Activated naive CD8-positive, alpha-beta T cell treated with anti-CD3 and anti-CD28 coated beads, Interleukin-2, amount 50 U/mL, for 24 hours (primary cell): ENCODE data around the gene TMEM232.
"Not testable (repeated sequence)": the region's sequence is repeated elsewhere in the genome, so short reads cannot be mapped to it uniquely, and the experiment has no call there.

Experiments used
- ATAC-seq: fragments of 150-1000 bp; cut with Tn5 transposase; one replicate; pipeline ENCODE4 v1.10.0; 2021
- DNase-seq: peaks from one replicate; pipeline ENCODE4 v3.0.0; 2021
- H3K27ac Mint-ChIP-seq: one replicate; pipeline ENCODE4 v1.8.0; 2021; ENCODE audit warnings: mild to moderate bottlenecking, mixed read lengths
- H3K27me3 Mint-ChIP-seq: one replicate; pipeline ENCODE4 v1.8.0; 2021; ENCODE audit warnings: mixed read lengths
- H3K36me3 Mint-ChIP-seq: one replicate; pipeline ENCODE4 v1.8.0; 2021; ENCODE audit warnings: low read depth, mixed read lengths
- H3K4me1 Mint-ChIP-seq: one replicate; pipeline ENCODE4 v1.8.0; 2021; ENCODE audit warnings: mixed read lengths
- H3K4me3 Mint-ChIP-seq: one replicate; pipeline ENCODE4 v1.8.0; 2021; ENCODE audit warnings: mild to moderate bottlenecking, moderate library complexity, mixed read lengths
- H3K9me3 Mint-ChIP-seq: one replicate; pipeline ENCODE4 v1.8.0; 2021; ENCODE audit warnings: mixed read lengths

Gene TMEM232

GRCh38 chr5:110735556-110735955 lies 9.1 kb upstream of the TMEM232 start:
- H3K9me3 Mint-ChIP-seq, result no peaks in the 10 kb centered on the region
- H3K4me3 Mint-ChIP-seq, result no peak overlapping the region
- DNase-seq, result no peak
- H3K27me3 Mint-ChIP-seq, result peaks cover 9% of the 10 kb centered on the region
- H3K36me3 Mint-ChIP-seq, result no peaks in the 10 kb centered on the region
- H3K27ac Mint-ChIP-seq, result no peak overlapping the region
- no peak for ATAC-seq
- peaks cover 19% of the 10 kb centered on the region for H3K4me1 Mint-ChIP-seq

GRCh38 chr5:110734101-110734500 lies 7.6 kb upstream of the TMEM232 start:
- no peaks in the 10 kb centered on the region for H3K36me3 Mint-ChIP-seq
- no peak overlapping the region for H3K4me3 Mint-ChIP-seq
- ATAC-seq (no peak), DNase-seq (no peak)
- H3K27ac Mint-ChIP-seq, result no peak overlapping the region
- H3K9me3 Mint-ChIP-seq, result no peaks in the 10 kb centered on the region
- H3K4me1 Mint-ChIP-seq, result peaks cover 11% of the 10 kb centered on the region
- peaks cover 11% of the 10 kb centered on the region for H3K27me3 Mint-ChIP-seq

- not testable (repeated sequence) for H3K4me1 Mint-ChIP-seq, H3K9me3 Mint-ChIP-seq, DNase-seq, H3K4me3 Mint-ChIP-seq, ATAC-seq, H3K27ac Mint-ChIP-seq, H3K36me3 Mint-ChIP-seq, H3K27me3 Mint-ChIP-seq
Observed at GRCh38 chr5:110731499-110731898, 5.0 kb upstream of the TMEM232 start.

GRCh38 chr5:110727025-110727314 lies 499 bp upstream of the TMEM232 start:
- Mint-ChIP-seq H3K9me3 (no peaks in the 10 kb centered on the region), H3K36me3 (no peaks in the 10 kb centered on the region), H3K4me3 (peak overlapping the region; percentile 77), H3K4me1 (peaks cover 5% of the 10 kb centered on the region), H3K27me3 (peaks cover 5% of the 10 kb centered on the region), H3K27ac (no peak overlapping the region)
- DNase-seq (no peak), ATAC-seq (peak; percentile 11)

- Mint-ChIP-seq H3K27me3 (peaks cover 8% of the 10 kb centered on the region), H3K4me1 (no peaks in the 10 kb centered on the region), H3K4me3 (no peak overlapping the region), H3K27ac (no peak overlapping the region), H3K36me3 (no peaks in the 10 kb centered on the region), H3K9me3 (no peaks in the 10 kb centered on the region)
- no peak for DNase-seq
- ATAC-seq, result no peak
Observed at GRCh38 chr5:110718311-110718710, 8.2 kb downstream of the TMEM232 start.

GRCh38 chr5:110716247-110717245 lies 9.9 kb downstream of the TMEM232 start:
- Mint-ChIP-seq H3K4me3 (no peak overlapping the region), H3K27me3 (peaks cover 8% of the 10 kb centered on the region), H3K27ac (no peak overlapping the region), H3K4me1 (no peaks in the 10 kb centered on the region), H3K36me3 (no peaks in the 10 kb centered on the region), H3K9me3 (no peaks in the 10 kb centered on the region)
- DNase-seq, result no peak
- ATAC-seq, result no peak

- H3K27ac Mint-ChIP-seq, result no peak overlapping the region
Observed at GRCh38 chr5:110707260-110707844, 19.1 kb downstream of the TMEM232 start.

GRCh38 chr5:110705349-110705748 lies 21.1 kb downstream of the TMEM232 start:
- Mint-ChIP-seq H3K27ac (no peak overlapping the region), H3K4me1 (no peaks in the 10 kb centered on the region), H3K9me3 (no peaks in the 10 kb centered on the region), H3K27me3 (peaks cover 12% of the 10 kb centered on the region), H3K36me3 (no peaks in the 10 kb centered on the region), H3K4me3 (no peak overlapping the region)
- DNase-seq (no peak), ATAC-seq (no peak)

More at GRCh38 chr5:110707260-110707844, 19.1 kb downstream of the TMEM232 start:
- ATAC-seq, result no peak
- DNase-seq, result no peak
- Mint-ChIP-seq H3K9me3 (no peaks in the 10 kb centered on the region), H3K27me3 (peaks cover 15% of the 10 kb centered on the region), H3K4me3 (no peak overlapping the region), H3K36me3 (no peaks in the 10 kb centered on the region), H3K4me1 (no peaks in the 10 kb centered on the region)

- ATAC-seq (no peak), DNase-seq (no peak)
- H3K27ac Mint-ChIP-seq, result no peak overlapping the region
- no peaks in the 10 kb centered on the region for H3K9me3 Mint-ChIP-seq
- no peaks in the 10 kb centered on the region for H3K36me3 Mint-ChIP-seq
- H3K4me1 Mint-ChIP-seq, result no peaks in the 10 kb centered on the region
- H3K4me3 Mint-ChIP-seq, result no peak overlapping the region
- H3K27me3 Mint-ChIP-seq, result peaks cover 4% of the 10 kb centered on the region
Observed at GRCh38 chr5:110703481-110703880, 23.0 kb downstream of the TMEM232 start.

- DNase-seq (no peak), ATAC-seq (no peak)
- H3K4me1 Mint-ChIP-seq, result no peaks in the 10 kb centered on the region
- H3K27me3 Mint-ChIP-seq, result peaks cover 4% of the 10 kb centered on the region
- no peaks in the 10 kb centered on the region for H3K36me3 Mint-ChIP-seq
- H3K4me3 Mint-ChIP-seq, result no peak overlapping the region
- no peak overlapping the region for H3K27ac Mint-ChIP-seq
- no peaks in the 10 kb centered on the region for H3K9me3 Mint-ChIP-seq
Observed at GRCh38 chr5:110702704-110703103, 23.8 kb downstream of the TMEM232 start.

- Mint-ChIP-seq H3K9me3 (no peaks in the 10 kb centered on the region), H3K4me3 (no peak overlapping the region), H3K27ac (no peak overlapping the region), H3K36me3 (no peaks in the 10 kb centered on the region), H3K4me1 (no peaks in the 10 kb centered on the region), H3K27me3 (peaks cover 4% of the 10 kb centered on the region)
- DNase-seq, result no peak
- ATAC-seq, result no peak
Observed at GRCh38 chr5:110702300-110702699, 24.2 kb downstream of the TMEM232 start.

GRCh38 chr5:110692669-110693068 lies 33.8 kb downstream of the TMEM232 start:
- H3K4me3 Mint-ChIP-seq, H3K27me3 Mint-ChIP-seq, ATAC-seq, H3K36me3 Mint-ChIP-seq, H3K4me1 Mint-ChIP-seq, DNase-seq, H3K9me3 Mint-ChIP-seq, H3K27ac Mint-ChIP-seq: not testable (repeated sequence)

- ATAC-seq, DNase-seq, H3K27ac Mint-ChIP-seq, H3K4me3 Mint-ChIP-seq, H3K27me3 Mint-ChIP-seq, H3K4me1 Mint-ChIP-seq, H3K9me3 Mint-ChIP-seq, H3K36me3 Mint-ChIP-seq: not testable (repeated sequence)
Observed at GRCh38 chr5:110690587-110690986, 35.9 kb downstream of the TMEM232 start.

- H3K9me3 Mint-ChIP-seq, result no peaks in the 10 kb centered on the region
- H3K27me3 Mint-ChIP-seq, result peaks cover 1% of the 10 kb centered on the region
- H3K4me3 Mint-ChIP-seq, result no peak overlapping the region
- H3K27ac Mint-ChIP-seq, result no peak overlapping the region
- H3K36me3 Mint-ChIP-seq, result no peaks in the 10 kb centered on the region
- H3K4me1 Mint-ChIP-seq, result no peaks in the 10 kb centered on the region
- ATAC-seq (no peak), DNase-seq (no peak)
Observed at GRCh38 chr5:110687485-110687884, 39.0 kb downstream of the TMEM232 start.

- H3K27ac Mint-ChIP-seq, result no peak overlapping the region
- no peak for ATAC-seq
- no peaks in the 10 kb centered on the region for H3K4me1 Mint-ChIP-seq
- H3K4me3 Mint-ChIP-seq, result no peak overlapping the region
- peaks cover 1% of the 10 kb centered on the region for H3K27me3 Mint-ChIP-seq
- no peaks in the 10 kb centered on the region for H3K36me3 Mint-ChIP-seq
- no peak for DNase-seq
- H3K9me3 Mint-ChIP-seq, result no peaks in the 10 kb centered on the region
Observed at GRCh38 chr5:110686270-110686669, 40.2 kb downstream of the TMEM232 start.
